ENCODE results near the gene CSK.
"Not testable (repeated sequence)": the region's sequence is repeated elsewhere in the genome, so short reads cannot be mapped to it uniquely, and the experiment has no call there.

The CSK gene

DNA sequence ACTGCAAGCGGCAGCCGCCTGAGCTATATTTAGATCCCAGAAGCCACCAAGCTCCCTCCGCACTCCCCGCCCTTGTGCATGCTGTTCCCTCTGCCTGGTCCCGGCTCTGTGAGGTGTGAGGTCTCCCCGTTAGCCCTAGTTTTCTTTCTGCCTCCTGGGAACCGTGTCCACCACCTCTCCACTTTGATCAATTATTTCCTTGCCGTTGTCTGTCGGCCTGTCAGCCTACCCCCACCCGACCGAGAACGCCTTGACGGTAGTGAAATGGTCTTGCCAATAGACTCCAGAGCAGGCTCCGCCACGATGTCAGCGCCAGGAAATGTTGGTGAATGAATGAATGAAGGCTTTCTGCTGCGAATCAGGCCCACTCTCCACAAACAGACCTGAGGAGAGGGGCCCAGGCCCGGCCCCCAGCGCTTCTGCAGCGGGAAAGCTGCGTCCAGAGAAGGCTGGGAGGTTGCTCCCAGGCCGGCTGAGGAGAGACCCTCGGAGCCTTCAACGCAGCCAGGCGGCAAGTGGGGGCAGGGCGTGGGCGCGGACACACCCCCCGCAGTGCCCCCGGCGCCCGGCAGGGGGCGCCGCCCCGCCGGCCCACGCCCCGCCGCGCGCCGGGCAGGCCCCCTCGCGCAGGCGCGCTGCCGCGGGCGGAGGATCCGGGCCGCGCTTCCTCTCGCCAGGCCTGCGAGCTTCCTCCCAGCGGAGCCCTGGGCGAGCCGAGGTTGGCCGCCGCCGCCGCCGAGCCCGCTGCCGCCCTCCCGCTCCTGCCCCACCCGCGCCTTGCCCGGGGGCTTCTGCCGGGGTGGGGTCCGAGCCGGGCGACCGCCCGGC, at the start of gene CSK:
CSK (plus strand) TSS at position 650 of the 828 bp plus-strand sequence. CDS start 16,218 bp downstream, outside the sequence.
- TF ChIP-seq, protein P1, sequence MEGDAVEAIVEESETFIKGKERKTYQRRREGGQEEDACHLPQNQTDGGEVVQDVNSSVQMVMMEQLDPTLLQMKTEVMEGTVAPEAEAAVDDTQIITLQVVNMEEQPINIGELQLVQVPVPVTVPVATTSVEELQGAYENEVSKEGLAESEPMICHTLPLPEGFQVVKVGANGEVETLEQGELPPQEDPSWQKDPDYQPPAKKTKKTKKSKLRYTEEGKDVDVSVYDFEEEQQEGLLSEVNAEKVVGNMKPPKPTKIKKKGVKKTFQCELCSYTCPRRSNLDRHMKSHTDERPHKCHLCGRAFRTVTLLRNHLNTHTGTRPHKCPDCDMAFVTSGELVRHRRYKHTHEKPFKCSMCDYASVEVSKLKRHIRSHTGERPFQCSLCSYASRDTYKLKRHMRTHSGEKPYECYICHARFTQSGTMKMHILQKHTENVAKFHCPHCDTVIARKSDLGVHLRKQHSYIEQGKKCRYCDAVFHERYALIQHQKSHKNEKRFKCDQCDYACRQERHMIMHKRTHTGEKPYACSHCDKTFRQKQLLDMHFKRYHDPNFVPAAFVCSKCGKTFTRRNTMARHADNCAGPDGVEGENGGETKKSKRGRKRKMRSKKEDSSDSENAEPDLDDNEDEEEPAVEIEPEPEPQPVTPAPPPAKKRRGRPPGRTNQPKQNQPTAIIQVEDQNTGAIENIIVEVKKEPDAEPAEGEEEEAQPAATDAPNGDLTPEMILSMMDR (IDR thresholded peaks at IDR 0.05) = peak; percentile 98
- TF ChIP-seq ZFX (IDR thresholded peaks at IDR 0.05; ENCODE audit: borderline replicate concordance) = no peak
- H3K27ac ChIP-seq = peak within 1 kb of the TSS; percentile 79

DNA sequence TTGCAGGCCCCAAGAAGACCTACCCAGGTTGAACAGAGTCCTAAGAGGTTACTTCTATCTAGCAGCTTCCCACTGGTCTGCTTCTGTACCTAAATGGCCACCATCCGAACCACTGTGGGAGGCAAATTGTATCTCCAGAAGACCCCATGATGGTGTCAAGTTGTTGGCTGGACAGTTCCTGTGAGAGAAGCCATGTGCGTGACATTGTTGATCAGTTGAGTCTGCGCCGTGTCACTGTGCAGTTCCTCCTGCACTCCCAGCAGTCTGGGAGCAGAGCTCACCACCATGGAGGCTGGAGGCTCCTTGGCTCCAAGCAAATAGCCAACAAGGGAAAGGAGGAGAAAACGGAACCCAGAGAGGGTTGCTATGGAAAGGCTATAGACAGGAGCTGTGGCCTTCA, 49.0 kb upstream of the CSK start:
- TF ChIP-seq, protein P1 (IDR thresholded peaks at IDR 0.05) = no peak
- TF ChIP-seq ZFX (IDR thresholded peaks at IDR 0.05; ENCODE audit: borderline replicate concordance) = no peak
- no peak overlapping the region for H3K27ac ChIP-seq

DNA sequence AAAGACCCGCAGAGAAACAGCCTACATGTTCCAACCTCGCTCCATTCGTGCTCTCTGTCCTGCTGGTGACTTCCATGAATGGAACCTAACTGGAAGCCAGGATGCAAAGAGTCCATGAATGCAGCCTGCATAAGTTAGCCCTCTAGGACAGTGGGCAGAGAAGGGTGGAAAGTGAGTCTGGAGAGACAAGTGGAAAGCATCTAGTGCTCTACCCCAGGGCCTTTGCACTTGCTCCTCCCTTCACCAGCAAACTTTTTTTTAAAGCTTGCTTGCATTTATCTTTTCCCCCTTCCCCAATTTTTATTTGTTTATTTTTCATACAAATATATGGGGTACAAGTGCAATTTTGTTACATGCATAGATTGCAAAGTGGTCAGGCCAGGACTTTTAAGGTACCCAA, 48.6 kb upstream of the CSK start:
- no peak for TF ChIP-seq ZFX (IDR thresholded peaks at IDR 0.05; ENCODE audit: borderline replicate concordance)
- TF ChIP-seq, protein P1 (IDR thresholded peaks at IDR 0.05) = no peak
- H3K27ac ChIP-seq = no peak overlapping the region

DNA sequence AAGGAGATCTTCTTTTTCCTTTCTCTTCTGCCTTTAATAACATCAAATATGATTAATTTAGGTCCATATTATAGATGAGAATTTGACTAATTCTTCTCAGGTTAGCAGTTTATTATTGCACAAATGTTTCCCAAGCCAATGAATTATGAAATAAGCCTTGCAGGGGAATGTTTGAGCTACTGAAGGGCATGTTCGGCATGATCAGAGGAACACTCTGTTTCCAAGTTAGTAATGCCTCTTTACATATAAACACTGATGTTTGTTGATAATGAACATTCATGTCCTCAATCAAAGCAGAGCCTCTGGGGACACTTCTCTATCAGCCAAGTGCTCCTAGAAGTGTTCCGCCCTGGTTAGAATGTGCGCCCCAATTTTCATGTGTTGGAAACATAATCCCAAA, 46.6 kb upstream of the CSK start:
- no peak for TF ChIP-seq ZFX (IDR thresholded peaks at IDR 0.05; ENCODE audit: borderline replicate concordance)
- TF ChIP-seq, protein P1 (IDR thresholded peaks at IDR 0.05) = no peak
- H3K27ac ChIP-seq = no peak overlapping the region

DNA sequence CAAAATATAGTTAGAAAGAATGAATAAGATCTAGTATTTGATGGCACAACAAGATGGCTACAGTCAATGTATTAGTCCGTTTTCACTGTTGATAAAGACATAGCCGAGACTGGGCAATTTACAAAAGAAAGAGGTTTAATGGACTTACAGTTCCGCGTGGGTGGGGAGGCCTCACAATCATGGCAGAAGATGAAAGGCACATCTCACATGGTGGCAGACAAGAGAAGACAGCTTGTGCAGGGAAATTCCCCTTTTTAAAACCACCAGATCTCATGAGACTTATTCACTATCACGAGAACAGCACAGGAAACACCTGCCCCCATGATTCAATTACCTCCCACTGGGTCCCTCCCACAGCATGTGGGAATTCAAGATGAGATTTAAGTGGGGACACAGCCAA, 43.6 kb upstream of the CSK start:
- H3K27ac ChIP-seq = not testable (repeated sequence)

DNA sequence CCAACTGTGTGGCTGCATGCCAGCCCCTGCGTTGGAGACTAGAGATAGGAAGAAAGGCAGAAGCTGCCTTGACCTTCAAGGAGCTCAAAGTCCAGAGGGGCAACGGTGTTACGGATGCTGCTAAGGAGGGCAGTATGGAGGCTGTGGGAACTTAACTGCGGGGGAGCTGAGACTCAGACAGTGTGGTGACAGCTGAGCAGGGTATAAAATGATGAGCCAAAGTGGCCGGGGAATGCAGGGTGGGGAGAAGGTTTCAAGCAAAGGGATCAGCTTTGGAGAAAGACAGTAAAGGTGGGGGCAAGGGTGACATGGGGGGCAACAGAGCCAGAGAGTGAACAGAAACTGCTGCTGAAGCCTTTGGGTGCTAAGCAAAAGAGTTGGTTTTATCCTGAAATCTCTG, 39.5 kb upstream of the CSK start:
- no peak overlapping the region for H3K27ac ChIP-seq
- TF ChIP-seq, protein P1 (IDR thresholded peaks at IDR 0.05) = no peak
- no peak for TF ChIP-seq ZFX (IDR thresholded peaks at IDR 0.05; ENCODE audit: borderline replicate concordance)

DNA sequence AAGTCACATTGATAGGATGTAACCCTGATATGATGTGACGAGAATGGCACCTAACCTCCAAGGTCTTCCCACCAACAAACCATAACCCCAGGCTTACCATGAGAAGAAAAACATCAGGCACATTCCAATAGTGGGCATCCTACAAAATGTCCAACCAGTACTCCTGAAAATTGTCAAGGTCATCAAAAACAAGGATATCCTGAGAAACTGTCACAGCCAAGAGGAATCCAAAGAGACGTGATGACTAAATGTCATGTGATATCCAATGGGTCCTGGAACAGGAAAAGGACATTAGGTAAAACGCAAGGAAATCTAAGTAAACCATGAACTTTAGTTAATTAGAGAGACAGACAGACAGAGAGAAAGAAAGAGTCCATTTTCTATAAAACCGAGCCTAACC, 35.5 kb upstream of the CSK start:
- H3K27ac ChIP-seq = no peak overlapping the region

More for the DNA sequence above, 35.5 kb upstream of the CSK start:
- TF ChIP-seq ZFX (IDR thresholded peaks at IDR 0.05; ENCODE audit: borderline replicate concordance) = no peak
- TF ChIP-seq, protein P1 (IDR thresholded peaks at IDR 0.05) = no peak

Data from 22Rv1 (cell line).